Stimulated activated CD8-positive, alpha-beta memory T cell treated with anti-CD3 and anti-CD28 coated beads, Interleukin-15, amount 100 ng/mL, for 1 hour (primary cell): ENCODE data around the gene FTO.

Experiments used
- DNase-seq: peaks from one replicate; pipeline ENCODE4 v3.0.0-alpha.2; 2020; ENCODE audit warnings: low read depth

The FTO gene

GRCh38 chr16:54086791-54087190 lies 382.8 kb downstream of the FTO start:
- DNase-seq = no peak

- no peak for DNase-seq
Observed at GRCh38 chr16:54090602-54091001, 386.6 kb downstream of the FTO start.

GRCh38 chr16:54093281-54093680 lies 389.3 kb downstream of the FTO start:
- no peak for DNase-seq

GRCh38 chr16:54094641-54095040 lies 390.7 kb downstream of the FTO start:
- no peak for DNase-seq

GRCh38 chr16:54096607-54097006 lies 392.7 kb downstream of the FTO start:
- DNase-seq = no peak

GRCh38 chr16:54097774-54098173 lies 393.8 kb downstream of the FTO start:
- DNase-seq = no peak

GRCh38 chr16:54098247-54098646 lies 394.3 kb downstream of the FTO start:
- no peak for DNase-seq

- DNase-seq = no peak
Observed at GRCh38 chr16:54099627-54100026, 395.7 kb downstream of the FTO start.

GRCh38 chr16:54102888-54103866 lies 399.2 kb downstream of the FTO start:
- no peak for DNase-seq

- no peak for DNase-seq
Observed at GRCh38 chr16:54106057-54106456, 402.1 kb downstream of the FTO start.

- DNase-seq = no peak
Observed at GRCh38 chr16:54107583-54108202, 403.7 kb downstream of the FTO start.

- no peak for DNase-seq
Observed at GRCh38 chr16:54110016-54110981, 406.3 kb downstream of the FTO start.

- no peak for DNase-seq
Observed at GRCh38 chr16:54112451-54113206, 408.7 kb downstream of the FTO start.

GRCh38 chr16:54115558-54115957 lies 411.6 kb downstream of the FTO start:
- no peak for DNase-seq

- DNase-seq = no peak
Observed at GRCh38 chr16:54116124-54116655, 412.2 kb downstream of the FTO start.

- no peak for DNase-seq
Observed at GRCh38 chr16:54118846-54119245, 414.9 kb downstream of the FTO start.

GRCh38 chr16:54120846-54121480 lies 417.0 kb downstream of the FTO start:
- no peak for DNase-seq

- DNase-seq = no peak
Observed at GRCh38 chr16:54121539-54122295, 417.8 kb downstream of the FTO start.

- no peak for DNase-seq
Observed at GRCh38 chr16:54123766-54124165, 419.8 kb downstream of the FTO start.
